HG02571 (cell line): ENCODE data around the gene TMF1.
A peak's percentile ranks its signal among the peaks of the same experiment; 100 is the strongest.

Source experiments
- ATAC-seq: cut with Tn5 transposase; IDR thresholded peaks from one replicate; pipeline ENCODE4 v1.9.1; 2021; ENCODE audit warnings: mild to moderate bottlenecking, moderate library complexity; ENCODE audit not compliant: unreplicated experiment

Gene TMF1

DNA sequence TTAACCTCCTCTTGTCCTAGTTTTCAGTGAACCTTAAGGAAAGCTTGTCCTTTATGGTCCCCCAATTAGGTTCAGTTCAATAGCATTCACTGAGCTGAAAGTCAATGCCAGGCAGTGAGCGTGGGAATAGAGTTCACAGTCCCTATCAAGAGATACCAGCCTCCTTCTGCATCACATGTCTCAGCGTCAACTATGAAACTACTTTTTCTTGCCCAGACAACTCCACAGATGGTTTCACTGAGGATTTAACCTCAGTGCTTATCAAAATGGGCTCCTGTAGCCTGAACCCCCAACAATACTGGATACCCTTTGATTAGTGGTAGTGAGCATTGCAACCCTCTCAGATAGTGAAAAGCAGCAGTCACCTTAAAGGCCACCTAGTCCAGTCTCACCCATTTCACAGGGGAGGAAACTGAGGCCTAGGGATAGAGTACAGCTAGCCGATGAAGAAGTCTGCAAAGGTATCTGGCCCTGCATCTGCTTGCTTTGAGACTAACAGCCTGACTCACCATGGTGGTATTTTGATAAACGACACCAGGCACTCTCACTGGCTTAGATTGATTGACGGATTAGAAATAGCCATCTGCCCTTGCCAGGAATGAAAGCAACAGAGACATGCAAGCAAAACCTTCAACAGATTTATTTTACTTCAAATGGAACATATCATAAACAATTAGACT lies 29.6 kb upstream of the TMF1 start:
- no peak for ATAC-seq

DNA sequence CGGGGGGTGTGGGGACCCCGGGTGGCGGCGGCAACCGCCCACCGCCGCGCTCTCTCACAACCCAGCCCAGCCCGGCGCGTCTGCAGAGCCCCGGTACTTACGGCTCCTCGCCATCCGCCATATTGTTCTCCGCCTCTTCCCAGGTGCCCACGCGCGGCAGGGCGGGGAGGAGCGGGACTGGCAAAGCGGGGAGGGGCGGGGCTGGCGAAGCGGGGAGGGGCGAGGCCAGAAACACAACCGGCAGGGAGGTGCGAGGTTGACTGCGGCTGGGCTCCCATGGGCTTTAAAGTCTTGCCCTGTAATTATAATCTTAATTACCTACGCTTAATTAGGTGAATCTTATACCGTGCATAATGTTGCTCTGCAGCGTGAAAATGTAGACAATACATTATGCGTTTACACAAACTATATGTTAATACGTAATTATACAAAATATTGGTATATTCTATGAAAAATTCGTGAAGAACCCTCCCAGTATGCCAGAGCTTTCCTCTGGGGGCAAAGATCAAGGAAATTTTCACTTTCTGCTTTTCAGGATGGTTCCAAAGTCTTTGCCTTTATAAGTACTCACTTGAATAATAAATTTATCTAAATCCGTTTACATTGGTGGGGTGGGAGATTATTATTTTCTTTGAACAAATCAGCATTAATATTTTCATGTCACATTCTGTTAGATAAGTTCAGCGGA lies 28.2 kb upstream of the TMF1 start, which contains the start of gene UBA3:
TSS of gene UBA3 (minus strand) at position 133 of the 688 bp plus-strand sequence. CDS start at position 121, 12 bp downstream.
- peak; percentile 44 for ATAC-seq

DNA sequence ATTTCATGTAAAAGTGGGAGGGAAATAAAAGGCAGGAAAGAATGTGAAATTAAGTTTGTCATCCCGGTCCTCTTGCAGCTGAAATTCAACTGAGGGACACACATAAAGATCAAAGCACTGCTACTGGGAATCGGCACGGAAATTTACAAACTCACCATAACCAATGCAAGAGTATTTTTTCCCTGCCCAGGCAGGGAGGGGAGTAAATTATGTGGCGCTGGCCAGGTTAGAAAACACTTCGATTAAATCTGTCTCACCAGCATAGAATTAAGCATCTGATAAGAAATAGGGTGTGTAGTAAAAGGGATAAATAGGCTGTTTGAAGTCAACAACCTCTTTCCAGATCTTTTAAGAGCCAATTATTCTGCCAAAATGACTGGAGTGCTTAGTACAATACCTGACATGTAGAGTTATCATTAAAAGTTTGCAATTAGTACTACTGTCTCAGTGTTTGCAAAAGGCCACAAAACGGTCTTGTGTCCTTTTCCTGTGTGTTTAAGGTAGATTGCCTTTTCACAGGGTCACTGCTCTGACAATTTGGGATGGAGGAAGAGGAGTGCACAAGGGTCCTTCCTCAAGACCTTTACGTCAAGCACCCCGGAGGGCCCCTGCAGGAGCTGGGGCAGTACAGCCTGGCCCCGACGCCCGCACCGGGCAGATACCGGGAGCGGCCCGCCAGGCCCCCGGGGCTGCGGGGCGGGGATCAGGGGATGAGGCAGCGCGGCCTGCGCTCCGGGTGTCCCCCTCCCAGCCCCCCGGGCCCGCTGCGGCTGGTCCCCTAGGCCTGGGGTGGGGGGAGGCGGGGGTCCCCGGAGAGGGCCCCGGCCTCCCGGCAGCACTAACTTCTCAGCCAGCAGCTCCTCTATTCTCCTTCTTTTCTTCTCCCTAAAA lies 27.4 kb upstream of the TMF1 start:
- ATAC-seq: no peak

DNA sequence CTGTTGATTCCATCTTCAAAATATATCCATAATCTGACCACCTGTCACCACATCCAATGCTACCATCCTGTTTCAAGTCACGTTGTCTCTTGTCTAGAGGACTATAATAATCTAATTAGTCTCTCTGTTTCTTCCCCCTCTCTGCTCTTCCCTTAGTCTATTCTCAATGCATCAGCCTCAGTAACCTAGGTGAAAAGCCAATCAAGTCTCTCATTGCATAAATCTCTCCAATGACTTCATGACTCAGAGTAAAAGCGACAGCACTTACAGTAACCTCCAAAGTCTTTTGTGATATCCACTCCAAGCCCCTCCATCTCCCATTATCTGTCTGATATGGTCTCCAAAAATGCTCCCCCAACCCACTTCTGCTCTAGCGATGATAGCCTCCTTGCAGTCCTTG lies 20.8 kb upstream of the TMF1 start:
- no peak for ATAC-seq

DNA sequence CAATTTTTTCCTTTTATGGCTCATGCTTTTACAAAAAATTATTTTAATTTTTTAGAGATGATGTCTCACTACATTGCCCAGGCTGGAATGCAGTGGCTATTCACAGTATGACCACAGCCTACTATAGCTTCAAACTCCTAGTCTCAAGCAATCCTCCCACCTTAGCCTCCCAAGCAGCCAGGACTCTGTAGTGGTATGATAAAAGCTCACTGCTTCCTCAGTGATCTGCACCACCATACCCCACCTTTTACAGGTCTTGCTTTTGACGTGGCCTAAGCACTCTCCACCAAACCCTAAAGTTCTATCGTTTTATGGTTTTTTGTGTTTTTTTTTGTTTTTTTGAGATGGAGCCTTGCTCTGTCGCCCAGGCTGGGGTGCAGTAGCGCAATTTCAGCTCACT lies 14.0 kb upstream of the TMF1 start:
- ATAC-seq: no peak

DNA sequence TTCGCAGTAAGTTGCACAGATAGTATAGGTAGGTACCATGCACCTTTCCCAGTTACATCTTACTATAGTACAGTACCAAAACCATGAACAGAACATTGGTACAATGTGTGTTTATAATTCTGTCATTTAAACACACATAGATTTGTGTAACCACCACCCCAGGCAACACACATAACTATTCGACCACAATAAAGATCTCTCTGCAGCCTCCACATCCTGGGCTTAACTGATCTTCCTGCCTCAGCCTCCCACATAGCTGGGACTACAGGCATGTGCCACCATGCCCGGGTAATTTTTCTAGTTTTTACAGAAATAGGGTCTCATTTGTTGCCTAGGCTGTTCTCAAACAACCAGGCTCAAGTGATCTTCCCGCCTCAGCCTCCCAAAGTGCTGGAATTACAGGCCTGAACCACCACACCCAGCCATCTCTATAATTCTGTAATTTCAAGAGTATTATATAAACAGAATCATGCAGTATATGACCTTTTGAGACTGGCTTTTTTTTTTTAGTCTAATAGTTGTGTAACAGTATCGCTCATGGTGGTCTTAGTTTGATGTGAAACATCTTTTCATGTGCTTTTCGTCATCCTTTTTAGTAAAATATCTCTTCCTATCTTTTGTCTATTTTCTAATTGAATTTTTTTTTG lies 13.3 kb upstream of the TMF1 start:
- no peak for ATAC-seq

DNA sequence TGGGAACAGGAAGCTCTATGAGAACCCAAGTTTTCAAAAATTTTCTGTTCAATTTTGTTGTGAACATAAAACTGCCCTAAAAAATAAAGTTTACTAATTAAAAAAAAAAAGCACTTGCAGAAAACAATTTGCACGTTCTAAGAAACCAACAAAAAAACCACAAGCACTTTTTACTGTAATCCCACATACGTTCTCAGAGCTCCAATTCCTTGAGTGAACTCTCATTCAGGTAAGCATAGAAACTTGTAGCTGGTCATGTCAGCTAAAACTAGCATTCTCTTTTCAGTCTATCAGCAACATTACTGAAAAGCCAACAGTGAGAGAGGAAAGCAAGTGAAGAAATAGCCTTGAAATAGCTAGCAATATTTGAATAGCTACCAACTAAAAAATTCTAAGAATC lies 11.5 kb upstream of the TMF1 start:
- no peak for ATAC-seq

DNA sequence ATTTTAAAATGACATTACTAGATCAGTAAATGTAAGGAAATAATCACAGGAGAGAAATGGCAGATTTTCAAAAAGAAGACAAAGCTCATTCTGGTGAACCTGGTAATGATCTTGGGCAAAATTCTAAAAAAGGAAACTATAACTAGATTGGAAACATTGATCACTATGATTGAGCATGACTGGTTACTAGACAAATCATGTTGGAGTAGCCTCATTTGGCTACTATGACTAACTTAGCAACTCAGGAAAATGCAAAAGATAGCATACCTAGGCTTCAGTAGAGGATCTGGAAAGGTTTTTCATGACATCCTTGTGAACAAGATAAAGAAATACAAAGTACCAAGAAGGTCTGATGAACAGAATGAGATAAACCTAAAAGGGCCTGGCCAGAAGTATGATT lies 7.6 kb upstream of the TMF1 start:
- ATAC-seq: no peak

DNA sequence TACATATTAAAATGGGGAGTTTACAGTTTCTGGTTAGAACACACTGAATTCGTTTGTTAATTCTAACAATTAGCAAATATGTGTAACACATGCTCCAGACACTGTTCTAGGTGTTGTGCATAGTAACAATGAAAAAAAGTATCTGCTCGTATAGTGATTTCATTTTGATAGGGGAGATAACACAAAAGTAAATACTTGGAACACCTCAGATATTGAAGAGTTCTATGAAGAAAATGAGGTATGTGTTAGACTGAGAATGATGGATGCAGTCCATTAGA lies 6.8 kb upstream of the TMF1 start:
- no peak for ATAC-seq

DNA sequence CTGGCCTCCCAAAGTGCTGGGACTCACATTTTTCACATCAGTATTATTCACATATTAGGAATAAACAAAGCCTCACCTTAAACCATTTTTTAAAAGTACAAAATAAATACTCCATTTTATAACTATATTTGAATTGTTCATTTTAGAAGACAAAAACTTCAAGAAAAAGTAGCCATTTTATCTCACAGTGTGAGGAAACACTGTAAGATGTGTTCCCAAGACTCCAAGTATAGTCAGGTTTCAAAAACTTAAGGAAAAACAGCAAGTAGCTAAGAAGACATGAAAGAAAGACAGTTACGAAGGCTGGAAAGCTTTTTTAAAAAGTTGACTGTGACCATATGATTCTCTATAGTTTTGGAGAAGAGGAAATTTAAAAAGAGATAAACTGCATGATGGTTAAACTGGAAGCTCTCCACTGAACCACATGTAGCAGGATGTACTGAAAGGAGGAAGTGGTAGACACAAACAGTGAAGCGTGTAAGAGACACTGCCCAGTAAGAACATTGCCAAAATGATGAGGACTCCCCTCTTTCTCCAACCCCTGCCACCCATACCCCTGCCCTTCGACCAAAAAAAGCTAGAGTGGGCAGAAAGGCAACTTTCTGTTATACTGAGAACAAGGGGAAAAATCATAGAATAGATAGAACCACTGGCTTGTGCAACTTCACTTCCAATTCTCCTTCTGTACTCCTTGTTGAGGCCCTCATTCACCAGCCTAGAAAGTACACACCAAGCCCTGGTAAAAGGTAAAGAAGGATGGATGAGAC lies 6.2 kb upstream of the TMF1 start:
- ATAC-seq: peak; percentile 89

DNA sequence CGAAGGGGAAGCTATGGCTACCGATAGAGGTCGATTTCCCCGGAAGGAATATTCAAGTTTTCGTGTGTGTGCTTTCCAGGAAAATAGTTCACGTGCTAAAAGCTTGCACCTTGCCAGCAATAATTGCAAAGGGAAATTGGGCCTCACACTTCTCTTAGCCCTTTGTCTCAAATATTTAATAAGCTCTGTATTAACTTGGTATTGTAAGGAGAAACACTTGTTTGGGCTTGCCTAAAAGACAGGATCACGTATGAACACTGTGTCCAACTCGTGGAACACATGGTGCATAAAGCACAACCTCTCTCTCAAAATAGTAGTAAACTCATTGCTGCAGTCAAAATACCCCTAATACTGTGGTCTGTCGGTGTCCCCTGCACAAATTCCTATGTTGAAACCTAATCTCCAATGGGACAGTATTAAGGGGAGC lies 352 bp upstream of the TMF1 start:
- no peak for ATAC-seq

DNA sequence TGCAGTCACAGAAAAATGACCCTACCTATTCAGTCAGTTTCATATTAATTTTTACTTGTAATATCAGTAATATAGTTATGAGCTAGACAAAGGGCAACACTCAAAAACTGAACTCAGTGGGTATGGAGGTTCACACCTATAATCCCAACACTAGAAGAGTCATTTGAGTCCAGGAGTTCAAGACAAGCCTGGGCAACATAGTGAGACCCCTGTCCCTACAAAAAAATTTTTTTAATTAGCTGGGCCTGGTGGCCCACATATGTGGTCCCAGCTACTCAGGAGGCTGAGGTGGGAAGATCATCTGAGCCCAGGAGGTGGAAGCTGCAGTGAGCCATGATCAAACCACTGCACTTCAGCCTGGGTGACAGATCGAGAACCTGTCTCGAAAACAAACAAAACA lies 3.1 kb downstream of the TMF1 start:
- ATAC-seq: no peak

DNA sequence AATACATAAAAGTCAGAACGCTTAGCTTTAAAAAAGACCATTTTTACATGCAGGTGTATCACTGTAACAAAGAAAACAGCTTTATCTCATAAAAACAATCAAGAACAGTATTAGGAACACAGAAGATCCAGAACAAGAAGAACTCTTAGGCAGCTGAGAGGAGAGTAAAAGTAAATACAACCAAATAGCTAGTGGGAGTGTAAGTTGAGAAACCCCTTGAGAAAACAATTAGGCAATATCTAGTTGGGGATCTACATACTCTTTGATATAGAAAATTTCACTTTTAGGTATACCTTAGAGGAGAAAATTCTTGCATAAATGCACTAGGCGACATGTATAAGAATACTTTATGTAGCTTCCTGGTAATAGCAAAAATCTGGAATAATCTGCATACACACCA lies 7.5 kb downstream of the TMF1 start:
- no peak for ATAC-seq

DNA sequence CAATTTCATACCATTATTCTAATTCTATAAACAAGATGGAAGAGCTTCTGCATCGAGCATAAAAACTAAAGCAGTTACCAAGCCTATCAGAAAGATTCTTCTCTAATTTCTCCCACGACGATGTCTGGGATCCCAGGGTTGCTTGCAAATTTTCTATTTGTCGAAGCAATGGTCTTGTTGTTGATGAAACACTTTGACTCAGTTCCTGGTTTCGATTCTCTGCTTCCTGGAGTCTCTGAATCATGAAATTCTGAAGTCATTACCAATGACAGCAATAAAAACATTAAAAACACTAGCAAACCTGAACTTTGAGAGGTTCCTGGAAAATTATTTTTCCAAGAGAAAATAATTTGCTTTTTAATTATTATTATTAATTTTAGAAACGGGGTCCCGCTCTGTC lies 18.7 kb downstream of the TMF1 start:
- ATAC-seq: no peak

DNA sequence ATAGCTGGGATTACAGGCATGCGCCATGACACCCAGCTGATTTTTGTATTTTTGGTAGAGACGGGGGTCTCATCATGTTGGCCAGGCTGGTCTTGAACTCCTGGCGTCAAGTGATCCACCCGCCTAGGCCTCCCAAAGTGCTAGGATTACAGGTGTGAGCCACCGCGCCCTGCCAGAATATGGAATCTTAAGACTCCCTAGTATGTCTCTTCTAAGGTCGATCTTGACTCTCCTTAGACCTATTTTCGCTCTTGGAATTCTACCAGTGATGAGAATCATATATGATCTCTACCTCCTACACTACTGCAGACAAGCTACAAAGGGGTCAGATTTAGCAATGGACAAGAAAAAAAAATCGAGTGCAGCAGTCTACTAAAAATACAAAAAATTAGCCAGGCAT lies 19.4 kb downstream of the TMF1 start:
- ATAC-seq: no peak

DNA sequence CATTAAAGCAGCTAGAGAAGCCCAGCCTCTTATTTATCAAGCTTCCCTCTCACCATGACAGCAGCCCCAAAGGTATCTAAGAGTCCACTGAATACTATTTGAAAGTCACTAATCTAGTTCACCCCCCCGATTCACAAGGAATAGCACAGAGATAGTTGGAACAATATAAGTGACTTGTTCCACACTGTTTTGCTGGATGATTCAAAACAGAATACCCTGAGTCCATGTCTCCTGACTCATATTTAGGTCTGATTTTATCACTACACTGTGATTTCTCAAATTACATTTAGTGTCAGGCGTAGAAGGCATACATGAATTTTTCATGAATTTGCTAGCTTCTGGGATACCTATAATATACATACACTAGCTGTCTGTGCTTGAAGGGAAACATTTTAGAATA lies 20.0 kb downstream of the TMF1 start:
- ATAC-seq: no peak

DNA sequence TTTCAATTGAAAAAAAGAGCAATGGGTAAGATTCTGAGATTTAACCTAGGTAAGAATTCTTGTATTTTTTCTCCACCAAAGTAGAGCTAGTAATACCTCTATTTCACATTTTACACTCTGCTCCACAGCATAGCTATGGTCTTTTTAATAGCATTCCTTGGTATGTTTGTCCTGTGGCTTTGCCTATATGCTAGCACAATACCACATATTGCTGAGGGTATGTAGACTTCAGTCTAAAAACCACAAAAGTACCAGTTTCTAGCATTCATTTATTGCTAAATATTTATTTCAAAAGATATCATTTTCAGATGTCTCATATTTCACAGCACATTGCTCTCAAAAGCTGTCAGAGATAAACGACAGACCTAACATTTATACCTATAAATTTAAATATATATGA lies 20.5 kb downstream of the TMF1 start:
- no peak for ATAC-seq

DNA sequence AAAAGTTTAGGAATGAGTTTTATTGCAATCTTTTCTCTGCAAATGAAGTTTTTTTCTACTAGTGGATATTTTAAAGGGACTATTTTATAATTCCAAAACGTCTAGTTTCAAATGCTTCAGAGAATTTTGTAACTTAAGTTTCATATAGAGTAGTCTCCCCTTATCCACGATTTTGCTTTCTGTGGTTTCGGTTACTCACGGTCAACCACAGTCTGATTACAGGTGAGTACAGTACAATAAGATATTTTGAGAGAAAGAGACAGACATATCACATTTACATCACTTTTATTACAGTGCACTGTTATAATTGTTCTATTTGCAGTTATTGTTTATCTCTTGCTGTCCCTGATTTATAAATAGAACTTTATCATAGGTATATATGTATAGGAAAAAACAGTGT lies 31.3 kb downstream of the TMF1 start:
- ATAC-seq: no peak

DNA sequence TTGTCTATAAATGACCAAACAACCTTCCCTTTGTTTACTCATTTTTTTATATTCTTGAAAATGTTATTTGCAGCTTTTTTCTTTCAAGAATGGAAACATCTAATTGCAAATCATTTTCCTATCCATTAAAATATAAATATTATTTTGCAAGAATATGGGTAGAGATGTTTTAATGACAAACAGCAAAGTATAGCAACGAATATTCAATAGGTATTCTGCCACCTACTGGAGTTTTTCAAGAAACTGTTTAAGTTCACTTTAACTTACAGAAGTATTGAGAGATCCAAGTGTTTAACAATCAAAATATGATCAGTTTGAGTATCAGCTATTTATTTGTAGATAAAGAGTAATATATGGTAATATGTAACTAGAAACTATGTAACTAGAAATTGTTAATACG lies 31.7 kb downstream of the TMF1 start:
- no peak for ATAC-seq

DNA sequence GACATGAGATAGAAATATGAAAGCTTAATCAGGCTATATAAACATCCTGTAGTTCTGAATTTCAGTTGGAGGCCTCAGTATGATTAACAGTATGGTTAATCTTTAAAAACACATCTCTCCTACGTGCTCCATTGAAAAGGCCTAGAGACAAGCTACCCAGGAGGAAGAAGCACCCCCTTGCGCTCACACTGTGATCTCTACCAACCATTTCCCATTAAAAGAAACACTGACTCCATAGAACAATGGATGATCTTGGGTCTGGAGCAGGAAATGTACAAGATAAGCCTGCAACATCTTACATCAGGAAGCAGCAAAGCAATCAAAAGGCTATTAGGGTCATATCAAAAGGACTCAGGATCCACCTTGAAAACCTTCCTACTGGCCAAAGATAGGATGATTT lies 35.2 kb downstream of the TMF1 start:
- no peak for ATAC-seq

DNA sequence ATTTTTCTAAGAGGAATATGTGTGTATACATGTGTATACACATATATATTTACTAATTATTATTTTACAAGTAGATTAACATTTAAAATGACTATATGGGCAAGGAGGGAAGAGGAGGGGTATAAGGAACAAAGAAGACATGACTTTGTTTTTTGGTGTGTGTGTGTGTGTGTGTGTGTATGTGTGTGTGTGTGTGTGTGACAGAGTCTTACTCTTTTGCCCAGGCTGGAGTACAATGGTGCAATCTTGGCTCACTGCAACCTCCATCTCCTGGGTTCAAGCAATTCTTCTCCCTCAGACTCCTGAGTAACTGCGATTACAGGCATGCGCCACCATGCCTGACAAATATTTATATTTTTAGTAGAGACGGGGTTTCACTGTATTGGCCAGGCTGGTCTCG lies 36.0 kb downstream of the TMF1 start:
- no peak for ATAC-seq
